HG03521 (cell line): Measurements from ENCODE around the gene METTL26.

Experiments
- ATAC-seq: cut with Tn5 transposase; IDR thresholded peaks from one replicate; pipeline ENCODE4 v1.9.1; 2021; ENCODE audit warnings: mild to moderate bottlenecking, moderate library complexity; ENCODE audit not compliant: unreplicated experiment

The METTL26 gene

DNA sequence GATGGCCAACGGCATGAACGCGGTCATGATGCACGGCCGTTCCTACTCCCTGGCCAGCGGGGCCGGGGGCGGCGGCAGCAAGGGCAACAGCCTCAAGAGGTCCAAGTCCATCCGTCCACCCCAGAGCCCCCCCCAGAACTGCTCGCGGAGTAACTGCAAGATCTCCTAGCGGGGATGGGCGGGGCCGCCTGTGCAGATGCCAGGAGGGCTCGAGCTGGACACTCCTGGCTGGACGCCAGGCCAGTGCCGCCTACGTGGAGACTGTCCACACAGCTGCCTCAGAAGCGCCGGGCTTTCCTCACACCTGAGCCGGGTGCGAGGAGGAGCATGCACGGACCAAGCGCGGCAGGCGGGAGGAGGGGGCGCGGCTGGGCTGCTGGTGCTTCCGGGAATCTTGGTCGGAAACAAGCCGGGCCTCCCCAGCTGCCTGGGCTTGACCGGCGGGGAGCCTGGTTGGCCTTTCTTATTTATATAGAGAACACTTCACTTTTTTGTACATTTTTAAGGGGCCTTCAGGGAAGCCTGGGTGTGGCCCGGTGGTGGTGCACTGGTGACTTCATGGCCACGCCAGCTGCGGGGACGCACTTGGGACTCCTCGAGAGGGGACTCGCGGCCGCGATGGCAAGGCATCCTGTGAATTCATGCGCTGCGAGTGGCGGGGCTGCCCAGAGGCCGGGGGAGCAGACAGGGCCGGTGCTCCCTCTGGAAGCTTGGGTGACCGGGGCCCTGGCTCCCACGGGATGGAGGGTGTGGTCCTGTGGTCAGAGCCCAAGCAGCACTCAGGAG is 8.5 kb downstream of the METTL26 start:
- no peak for ATAC-seq

DNA sequence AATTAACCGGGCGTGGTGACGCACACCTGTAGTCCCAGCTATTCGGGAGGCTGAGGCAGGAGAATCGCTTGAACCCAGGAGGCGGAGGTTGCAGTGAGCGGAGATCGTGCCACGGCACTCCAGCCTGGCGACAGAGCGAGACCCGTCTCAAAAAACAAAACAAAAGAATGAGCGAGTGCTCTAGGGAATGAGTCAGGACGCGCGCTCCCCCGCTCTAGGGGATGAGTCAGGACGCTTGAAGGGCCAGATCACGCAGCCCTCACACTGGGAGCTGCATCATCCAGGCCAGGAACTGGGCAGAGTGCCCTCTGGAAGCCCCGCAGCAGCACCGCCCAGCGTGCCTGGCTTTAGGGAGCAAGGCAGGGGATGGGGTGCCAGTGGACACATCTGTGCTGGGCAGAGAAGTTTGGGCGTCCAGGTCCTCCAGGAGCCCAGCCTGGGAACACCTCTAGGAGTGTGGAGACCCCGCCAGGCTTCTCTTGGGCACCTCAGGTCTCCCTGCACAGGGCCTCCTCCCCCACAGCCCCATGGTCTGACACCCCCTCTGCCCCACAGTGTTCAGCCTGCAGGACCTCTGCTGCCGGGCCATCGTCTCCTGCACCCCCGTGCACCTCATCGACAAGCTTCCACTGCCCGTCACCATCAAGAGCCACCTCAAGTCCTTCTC is 9.2 kb downstream of the METTL26 start:
- ATAC-seq, result no peak

DNA sequence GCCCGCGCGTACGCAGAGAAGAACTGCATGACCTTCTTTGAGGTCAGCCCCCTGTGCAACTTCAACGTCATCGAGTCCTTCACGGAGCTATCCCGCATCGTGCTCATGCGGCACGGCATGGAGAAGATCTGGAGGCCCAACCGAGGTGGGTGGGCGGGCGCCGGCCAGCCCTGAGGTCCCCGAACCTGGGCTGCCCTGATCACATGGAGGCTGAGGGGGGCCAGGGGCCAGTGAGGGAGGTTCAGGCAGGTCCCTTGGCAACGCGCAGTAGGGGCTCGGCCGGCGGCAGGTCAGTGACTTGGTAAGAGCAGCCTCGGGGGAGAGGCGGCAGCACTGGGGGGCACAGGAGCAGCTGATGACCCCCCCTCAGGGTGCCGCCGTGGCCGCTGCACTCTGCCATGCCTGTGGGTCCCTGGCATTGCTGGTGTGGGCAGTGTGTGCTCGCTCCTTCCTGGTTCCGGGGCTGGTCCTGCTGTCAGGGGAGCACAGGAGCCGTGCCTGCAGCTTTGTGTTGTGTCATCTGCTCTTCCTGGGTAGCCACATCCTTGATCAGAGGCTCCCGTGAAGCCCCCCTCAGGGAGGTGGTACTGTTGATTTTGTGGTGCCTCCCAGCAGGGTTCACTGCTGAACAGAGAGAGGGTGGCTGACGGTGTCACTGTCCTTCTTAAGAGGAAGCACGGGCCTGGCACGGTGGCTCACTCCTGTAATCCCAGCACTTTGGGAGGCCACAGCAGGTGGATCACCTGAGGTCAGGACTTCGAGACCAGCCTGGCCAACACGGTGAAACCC is 9.9 kb downstream of the METTL26 start:
- no peak for ATAC-seq

DNA sequence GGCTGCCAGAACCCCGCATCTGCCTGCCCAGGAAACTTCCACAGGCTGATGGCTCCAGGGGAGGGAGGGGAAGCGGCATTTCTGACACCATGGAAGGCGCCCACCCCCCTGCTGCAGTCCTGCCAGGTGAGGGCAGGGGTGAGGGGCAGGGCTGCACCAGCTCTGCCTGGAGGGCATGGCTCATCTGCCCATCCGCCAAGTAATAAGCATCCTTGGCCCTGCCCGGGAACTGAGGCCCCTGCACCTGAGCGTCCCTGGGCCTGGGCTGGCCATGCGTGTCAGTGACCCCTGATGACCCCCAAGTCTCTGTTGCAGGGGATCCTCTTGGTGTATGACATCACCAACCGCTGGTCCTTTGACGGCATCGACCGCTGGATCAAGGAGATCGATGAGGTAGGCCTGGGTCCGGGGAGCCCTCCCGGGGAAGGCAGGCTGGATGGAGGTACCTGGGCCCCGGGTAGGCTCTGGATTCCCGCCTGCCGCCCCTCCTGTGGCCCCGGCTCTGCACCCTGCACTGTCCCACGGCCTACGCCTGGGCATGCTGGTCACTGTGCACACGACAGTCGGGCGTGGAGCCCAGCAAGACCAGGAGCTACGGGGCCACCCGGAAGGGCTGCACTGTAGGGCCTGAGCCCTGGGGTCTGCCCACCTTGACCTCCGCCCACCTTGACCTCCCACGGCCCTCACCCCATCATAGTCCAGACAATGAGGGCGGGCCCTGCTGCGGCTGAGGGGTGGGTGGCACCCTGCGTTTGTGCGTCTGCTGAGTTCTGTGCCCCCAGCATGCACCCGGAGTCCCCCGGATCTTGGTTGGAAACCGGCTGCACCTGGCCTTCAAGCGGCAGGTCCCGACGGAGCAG is 10.8 kb downstream of the METTL26 start:
- no peak for ATAC-seq

DNA sequence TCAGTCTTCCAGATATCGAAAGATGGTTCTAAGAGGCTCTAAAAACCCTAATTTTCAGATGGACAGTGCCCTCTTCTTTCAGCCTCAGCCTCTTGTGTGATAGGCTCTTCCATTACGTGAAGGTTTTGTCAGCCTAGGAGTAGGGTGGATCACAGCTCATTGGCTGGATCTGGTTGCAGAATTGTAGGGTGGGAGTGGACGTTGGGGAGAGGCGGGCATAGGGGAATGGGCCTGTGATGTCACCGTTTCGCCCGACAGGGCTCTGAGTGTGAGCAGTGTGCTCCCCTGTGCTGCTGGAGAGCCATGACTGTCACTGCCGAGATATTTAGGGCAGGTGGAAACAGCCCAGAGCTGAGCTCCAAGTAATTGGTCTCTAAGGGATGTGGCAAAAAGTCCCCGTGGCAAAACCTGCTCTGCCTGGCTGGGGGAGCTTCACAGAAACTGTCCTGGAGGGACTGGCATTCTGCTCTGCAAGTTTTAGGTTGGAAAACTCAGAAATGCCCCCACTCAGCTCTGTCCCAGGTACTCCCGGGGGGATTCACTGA is 11.5 kb downstream of the METTL26 start:
- ATAC-seq, result no peak

DNA sequence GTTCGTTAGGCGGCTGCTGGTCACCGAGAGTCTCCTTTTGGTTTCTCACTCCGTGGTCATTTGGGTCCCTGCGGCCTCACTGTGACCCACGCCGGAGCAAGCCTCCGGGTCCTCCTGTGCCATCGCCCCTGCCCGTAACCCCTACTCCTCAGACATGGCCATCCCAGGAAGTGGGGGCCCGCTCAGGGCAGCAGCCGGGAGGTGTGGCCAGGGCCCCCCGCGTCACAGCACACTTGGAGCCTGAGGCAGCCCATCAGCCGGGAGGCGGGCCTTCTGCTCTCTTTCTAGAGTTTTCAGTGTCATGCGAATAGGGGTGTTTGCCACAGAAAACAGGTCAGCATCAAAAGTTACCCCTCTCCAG is 13.2 kb downstream of the METTL26 start:
- no peak for ATAC-seq

DNA sequence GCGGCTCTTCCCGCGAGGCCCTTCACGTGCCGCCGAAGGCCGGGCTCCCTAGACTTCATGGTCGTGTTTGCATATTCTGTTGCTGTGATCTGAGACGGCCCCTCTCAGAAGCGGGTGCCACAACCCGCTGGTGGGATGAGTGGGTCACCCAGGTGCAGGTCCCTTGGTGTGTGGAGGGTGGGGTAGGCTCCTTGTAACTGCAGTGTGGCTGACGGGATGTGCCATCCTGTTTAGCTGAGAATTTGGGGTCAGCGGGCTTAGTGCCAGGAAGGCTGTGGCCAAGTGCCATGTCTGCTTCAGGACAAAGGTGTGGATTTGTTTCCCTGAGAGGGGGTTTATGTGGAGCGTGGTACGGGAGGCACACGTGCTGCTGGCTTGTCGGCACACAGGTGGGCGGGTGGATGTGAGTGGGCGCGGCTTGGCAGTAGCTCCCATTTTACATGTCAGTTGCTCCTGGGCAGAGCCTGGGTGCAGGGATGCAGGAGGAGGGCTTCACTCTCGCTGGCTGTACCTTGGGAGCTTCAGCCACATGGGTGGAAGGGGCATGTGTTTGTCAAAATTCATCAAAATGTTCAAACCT is 14.5 kb downstream of the METTL26 start:
- no peak for ATAC-seq

DNA sequence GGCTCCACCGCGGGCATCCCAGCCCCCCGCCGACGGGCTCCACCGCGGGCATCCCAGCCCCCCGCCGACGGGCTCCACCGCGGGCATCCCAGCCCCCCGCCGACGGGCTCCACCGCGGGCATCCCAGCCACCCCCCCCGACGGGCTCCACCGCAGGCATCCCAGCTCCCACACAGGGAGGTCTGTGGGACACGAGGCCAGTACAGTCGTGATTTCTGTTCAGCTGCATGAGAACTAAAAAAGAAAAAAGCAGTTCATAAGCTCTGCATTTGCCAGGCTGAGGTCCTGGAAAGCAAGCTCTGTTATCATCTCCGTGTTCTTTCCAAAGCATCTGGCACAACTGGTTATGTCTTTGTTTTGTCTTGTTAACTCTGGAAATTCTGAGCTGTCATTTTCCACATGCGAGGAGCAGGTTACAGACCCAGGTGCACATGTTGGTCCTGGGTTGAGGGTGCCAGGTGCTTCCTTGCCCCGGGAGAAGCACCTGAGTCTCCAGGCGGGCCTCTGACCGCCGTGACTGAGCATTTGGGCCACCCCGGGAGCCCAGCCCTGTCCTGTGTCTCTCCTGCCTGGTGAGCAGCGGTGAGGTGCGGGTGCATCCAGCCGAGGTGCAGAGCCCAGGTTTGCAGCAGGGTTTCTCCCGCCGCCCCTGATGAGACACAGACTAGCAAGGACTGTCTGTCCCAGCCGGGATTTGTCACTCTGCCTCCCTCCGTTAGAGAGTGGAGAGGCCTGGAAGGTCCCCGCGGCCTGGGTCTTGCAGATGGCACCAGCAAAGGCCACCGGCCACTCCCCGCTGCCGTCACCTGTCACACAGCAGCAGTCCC is 15.2 kb downstream of the METTL26 start:
- no peak for ATAC-seq

DNA sequence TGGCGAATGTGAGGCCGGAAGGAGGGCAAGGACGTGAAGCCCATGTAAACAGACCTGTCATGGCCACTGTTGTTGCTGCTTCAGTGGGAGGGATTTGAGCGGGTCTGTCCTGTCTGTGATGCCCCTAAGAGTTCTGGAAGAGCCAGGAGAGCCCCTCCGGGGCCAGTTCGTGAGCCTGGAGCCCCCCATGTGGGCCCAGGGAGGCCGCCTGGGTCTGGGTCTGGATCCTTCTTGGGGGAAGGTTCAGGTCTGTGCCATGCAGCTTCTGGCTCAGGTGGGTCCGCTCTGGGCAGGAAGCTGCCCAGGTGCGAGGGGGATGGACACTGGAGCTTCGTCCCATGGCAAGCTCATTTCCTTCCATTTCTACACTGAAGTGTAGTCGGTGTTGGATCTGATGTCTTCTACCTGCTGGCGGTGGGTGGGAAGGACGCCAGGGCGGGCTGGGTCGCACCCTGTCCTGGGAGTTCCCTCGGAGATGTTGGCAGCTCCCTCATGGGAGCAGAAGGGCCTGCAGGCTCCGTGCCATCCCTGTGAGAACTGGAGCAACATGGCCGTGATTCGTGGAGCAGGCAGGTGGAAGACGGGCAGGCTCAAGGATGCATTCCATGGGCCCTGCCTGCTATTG is 16.5 kb downstream of the METTL26 start:
- no peak for ATAC-seq

DNA sequence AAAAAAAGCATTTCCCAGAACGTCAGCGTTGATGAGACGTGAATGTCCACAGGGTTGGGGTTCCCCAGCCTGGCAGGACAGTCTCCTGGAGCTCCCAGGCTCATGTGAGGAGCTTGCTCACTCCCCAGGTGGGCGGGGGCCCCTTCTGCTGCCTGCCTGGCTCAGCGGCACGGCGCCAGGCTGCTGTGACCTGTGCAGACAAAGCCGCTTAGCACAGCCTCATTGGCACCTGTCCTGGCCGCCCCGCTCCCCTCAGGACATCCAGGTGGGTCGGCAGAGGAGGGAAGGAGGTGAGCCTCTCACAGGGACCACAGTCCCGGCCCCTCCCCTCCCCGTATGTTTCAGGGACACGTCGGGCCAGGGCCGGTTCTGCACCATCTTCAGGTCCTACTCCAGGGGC is 18.2 kb downstream of the METTL26 start:
- no peak for ATAC-seq

DNA sequence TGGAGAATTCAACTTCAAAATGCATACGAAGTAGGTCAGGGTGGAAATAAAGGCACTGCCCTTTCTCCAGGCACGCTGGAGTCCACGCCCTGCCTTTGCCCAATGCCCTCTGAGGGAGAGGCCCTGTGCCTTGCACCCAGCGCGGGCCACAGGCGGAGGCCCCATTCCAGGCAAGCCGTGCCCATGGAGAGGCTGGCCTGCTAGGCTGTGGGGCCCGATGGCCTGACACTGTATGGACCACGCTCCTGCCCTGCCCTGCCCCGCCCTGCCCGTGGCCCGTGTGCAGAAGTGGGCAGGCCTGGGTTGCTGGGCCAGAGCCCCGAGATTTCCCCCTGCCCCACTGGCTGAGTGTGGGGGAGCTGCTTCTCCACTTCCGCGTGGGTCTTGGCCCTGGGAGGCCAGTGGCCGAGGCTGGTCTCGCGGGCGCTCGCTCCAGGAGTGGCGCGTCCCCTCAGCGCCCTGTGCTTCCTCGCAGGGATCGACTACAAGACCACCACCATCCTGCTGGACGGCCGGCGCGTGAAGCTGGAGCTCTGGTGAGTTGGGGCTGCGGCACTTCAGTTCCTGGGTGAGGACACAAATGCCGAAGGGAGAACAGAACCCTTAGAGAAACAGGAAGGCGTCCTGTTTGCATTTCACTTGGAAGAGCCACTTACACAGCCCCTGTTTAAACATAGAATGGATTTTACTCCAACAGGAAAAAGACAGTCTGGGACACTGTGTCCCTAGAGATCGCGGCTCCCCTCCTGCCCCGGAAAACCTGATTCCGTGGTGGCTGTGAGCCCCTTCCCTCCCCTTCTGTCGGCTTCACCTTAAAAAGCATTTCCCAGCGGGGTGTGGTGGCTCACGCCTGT is 19.1 kb downstream of the METTL26 start:
- no peak for ATAC-seq

DNA sequence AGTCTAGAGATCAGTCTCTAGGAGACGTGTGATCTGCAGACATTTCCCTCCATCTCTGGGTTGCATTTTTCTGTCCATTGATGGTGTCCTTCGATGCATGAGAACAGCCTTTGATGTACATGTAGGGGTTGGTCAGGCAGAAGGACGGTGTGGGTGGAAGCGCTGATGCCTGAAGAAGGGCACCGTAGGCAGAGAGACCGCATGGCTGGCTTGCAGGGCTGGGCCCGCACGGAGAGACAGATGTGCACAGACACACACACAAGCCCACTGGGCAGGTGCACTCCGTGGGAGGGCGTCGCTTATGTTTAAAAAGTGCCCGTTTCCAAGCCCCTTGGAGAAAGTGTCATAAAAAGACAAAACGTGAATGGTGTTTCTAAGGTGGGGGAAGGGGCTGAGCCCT is 21.0 kb downstream of the METTL26 start:
- no peak for ATAC-seq

DNA sequence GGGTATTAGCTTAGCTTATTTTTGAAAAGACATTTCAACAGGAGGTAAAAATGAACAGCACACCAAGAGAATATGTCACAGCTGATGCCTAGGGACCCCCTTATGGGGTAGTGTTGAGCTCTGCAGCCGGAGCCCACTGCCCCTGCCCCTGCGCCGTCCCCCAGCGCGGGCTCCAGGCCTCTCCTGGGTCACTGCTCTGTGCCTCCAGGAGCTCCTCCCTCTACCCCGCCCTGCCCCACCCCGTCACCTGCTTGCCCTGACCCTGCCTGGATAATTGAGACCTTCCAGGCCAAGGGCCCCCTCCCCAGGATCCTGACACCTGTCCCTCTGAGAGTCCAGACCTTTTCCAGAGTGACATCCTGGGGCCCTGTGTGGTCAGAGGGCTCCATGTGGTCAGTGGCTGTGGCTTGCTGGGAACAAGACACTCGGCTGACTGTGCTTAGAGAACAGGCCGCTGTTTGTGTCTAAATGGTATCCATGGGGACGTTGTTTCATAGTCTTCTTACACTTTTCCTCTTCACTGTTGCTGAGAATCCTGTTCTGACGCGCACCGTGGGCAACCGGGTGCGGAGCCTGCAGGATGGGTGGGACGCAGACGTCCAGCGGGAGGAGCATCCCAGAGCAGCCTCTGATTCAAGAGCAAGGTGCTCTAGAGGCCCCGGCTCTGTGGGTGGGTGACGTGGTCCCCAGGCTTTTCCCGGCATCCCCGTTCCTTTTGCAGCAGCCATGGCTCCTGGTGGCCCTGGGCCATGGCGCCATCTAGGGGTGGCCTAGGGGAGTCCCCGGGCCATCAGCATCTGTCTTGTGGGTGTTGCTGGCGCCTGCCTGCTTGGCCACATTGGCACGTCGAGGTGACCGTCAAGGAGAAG is 25.4 kb downstream of the METTL26 start:
- no peak for ATAC-seq

DNA sequence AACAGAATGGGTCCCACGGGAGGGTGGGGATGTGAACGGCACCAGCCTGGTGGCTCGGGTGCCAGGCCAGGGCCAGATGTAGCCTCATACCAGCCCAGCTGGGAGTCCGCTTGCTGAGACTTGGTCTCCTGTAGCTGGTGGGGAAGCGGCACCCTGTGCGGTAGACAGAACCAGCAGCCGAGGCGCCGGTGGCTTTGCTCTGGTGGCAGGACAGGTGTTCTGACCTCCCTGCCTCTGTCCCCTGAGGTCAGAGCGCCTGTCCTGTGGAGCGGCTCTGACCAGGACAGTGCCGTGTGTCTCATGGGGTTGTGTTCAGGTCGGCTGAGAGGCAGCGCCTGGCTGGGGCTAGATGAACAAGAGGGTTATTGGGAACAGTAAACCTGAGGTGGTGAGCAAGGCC is 26.1 kb downstream of the METTL26 start:
- no peak for ATAC-seq

DNA sequence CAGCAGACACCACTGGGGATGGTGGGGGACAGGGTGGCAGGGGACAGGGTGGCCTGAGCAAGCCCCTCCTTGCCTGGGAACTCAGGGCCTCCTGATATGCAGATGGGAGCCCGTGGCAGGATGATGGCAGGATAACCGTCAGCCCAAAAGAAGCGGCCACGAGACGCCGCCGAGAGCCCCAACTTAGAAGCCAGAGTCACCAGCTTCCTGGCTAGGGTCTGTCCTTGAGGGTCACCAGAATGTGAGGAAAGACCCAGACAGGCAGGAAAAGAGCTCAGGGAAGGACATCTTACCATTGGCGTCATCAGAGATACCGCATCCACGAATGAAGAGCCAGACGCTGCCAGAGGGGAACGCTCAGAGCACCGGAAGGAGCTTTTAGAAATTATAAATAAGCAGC is 26.8 kb downstream of the METTL26 start:
- no peak for ATAC-seq

DNA sequence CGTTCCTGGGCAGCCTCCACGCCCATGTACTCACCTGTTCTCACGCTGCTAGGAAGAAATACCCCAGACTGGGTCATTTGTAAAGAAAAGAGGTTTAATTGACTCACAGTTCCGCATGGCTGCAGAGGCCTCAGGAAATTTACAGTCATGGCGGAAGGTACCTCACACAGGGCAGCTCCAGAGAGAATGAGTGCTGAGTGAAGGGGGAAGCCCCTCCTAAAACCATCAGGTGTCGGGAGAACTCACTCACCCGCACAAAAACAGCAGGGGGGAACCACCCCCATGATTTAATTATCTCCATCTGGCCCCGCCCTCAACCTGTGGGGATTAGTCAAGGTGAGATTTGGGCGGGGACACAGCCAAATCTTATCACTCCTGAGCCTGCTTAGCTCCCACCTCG is 28.1 kb downstream of the METTL26 start:
- ATAC-seq, result no peak

DNA sequence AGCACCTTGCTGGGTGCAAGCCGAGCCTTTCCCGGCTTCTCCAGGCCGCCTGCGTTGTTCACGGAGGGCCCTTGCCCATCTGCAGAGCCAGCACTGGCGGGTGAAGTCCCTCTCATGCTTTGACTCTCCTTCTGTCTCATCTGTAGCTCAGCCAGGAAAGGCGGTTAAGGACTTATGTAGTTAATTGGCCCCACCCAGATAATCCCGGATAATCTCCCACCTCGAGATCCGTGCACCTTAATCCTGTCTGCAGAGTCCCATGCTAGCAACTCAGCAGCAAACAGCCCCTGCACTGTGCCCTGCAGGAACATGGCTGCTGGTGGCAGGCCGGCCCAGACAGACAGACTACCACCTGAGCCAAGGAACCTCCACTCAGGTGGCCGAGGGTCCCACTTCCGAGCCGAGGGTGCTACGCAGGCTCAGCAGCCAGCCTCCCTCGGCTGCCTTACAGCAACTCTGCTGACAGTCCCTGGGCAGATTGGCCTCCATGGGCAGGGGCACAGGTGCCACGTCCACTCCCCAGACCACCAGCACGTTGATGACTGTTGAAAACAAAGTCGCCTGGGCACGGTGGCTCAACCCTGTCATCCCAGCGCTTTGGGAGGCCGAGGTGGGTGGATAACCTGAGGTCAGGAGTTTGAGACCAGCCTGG is 29.3 kb downstream of the METTL26 start:
- no peak for ATAC-seq
